Tibial artery (tissue), 4 donors: ENCODE data around the gene ZNF750.

Source experiments
- DNase-seq, 2 donors: peaks; one replicate each; pipeline ENCODE4 v3.0.0-alpha.2; 2019
- H3K27ac ChIP-seq, 2 donors: fragments of 200-600 bp; sonication (generic) in 1 of 2; 1 replicate in 1 of 2; 2 replicates in 1 of 2; pipeline ENCODE4 v1.5.1; 2018 to 2019; ENCODE audit warnings: mild to moderate bottlenecking in 1 of 2
- H3K27me3 ChIP-seq, 2 donors: fragments of 200-600 bp; sonication (generic) in 1 of 2; one replicate each; pipeline versions ENCODE4 v1.5.1 to v1.6.0; 2016 to 2019
- H3K36me3 ChIP-seq, 3 donors: fragments of 200-600 bp; sonication (generic) in 2 of 3; one replicate each; pipeline ENCODE4 v1.5.1; 2016 to 2019; ENCODE audit warnings: mild to moderate bottlenecking in 2 of 3
- H3K4me1 ChIP-seq, 4 donors: fragments of 200-600 bp; sonication (generic) in 2 of 4; 1 replicate in 3 of 4; 2 replicates in 1 of 4; pipeline ENCODE4 v1.5.1; 2016 to 2019
- H3K4me3 ChIP-seq, 2 donors: fragments of 200-600 bp; sonication (generic) in 1 of 2; 1 replicate in 1 of 2; 2 replicates in 1 of 2; pipeline ENCODE4 v1.5.1; 2018 to 2019; ENCODE audit warnings: mild to moderate bottlenecking in 2 of 2
- H3K9me3 ChIP-seq, 3 donors: fragments of 200-600 bp; sonication (generic) in 1 of 3; one replicate each; pipeline ENCODE4 v1.5.1; 2016 to 2019
- CTCF ChIP-seq, 2 experiments: fragments of 200-600 bp in 1 of 2; fragments of 450-650 bp in 1 of 2; IDR thresholded peaks; one replicate each; pipeline ENCODE4 v1.5.1; 2017 to 2019; ENCODE audit warnings: antibody characterized with exemption in 2 of 2, mild to moderate bottlenecking in 1 of 2, moderate library complexity in 1 of 2
- intact Hi-C: fragments of 100-400 bp; cut with DNase I; formaldehyde crosslinking; loops from one replicate; pipeline ENCODE4 v1.15.0; 2023; ENCODE audit warnings: low total_unique reads

Gene ZNF750

GRCh38 chr17:82821554-82821953 lies 18.3 kb downstream of the ZNF750 start:
- Histone ChIP-seq H3K36me3 (peaks cover 27 to 42% (median 35%) of the 10 kb centered on the region in 3 donors), H3K27me3 (no peaks in the 10 kb centered on the region), H3K4me1 (no peaks in the 10 kb centered on the region), H3K4me3 (no peak overlapping the region), H3K27ac (no peak overlapping the region), H3K9me3 (peaks cover 0 to 11% (median 9%) of the 10 kb centered on the region in 3 donors)
- no peak for DNase-seq
- TF ChIP-seq CTCF (IDR thresholded peaks at IDR 0.05): no peak
- intact Hi-C loops: no loop called here

GRCh38 chr17:82820278-82821251 lies 19.3 kb downstream of the ZNF750 start:
- no peak for DNase-seq
- peaks cover 0 to 11% (median 9%) of the 10 kb centered on the region in 3 donors for H3K9me3 ChIP-seq
- H3K27ac ChIP-seq: no peak overlapping the region
- no peak overlapping the region for H3K4me3 ChIP-seq
- H3K27me3 ChIP-seq: no peaks in the 10 kb centered on the region
- TF ChIP-seq CTCF (IDR thresholded peaks at IDR 0.05): no peak
- intact Hi-C loops: no loop called here
- no peaks in the 10 kb centered on the region for H3K4me1 ChIP-seq
- H3K36me3 ChIP-seq: peaks cover 27 to 52% (median 42%) of the 10 kb centered on the region in 3 donors

GRCh38 chr17:82817947-82818346 lies 21.9 kb downstream of the ZNF750 start:
- Histone ChIP-seq H3K9me3 (peaks cover 0 to 11% (median 9%) of the 10 kb centered on the region in 3 donors), H3K27ac (no peak overlapping the region), H3K36me3 (peaks cover 27 to 74% (median 65%) of the 10 kb centered on the region in 3 donors), H3K27me3 (no peaks in the 10 kb centered on the region), H3K4me3 (no peak overlapping the region), H3K4me1 (no peaks in the 10 kb centered on the region)
- DNase-seq: no peak
- intact Hi-C loops: no loop called here
- no peak for TF ChIP-seq CTCF (IDR thresholded peaks at IDR 0.05)

GRCh38 chr17:82816358-82816757 lies 23.5 kb downstream of the ZNF750 start:
- DNase-seq: no peak
- H3K36me3 ChIP-seq: peaks cover 21 to 80% (median 76%) of the 10 kb centered on the region in 3 donors
- no peaks in the 10 kb centered on the region for H3K4me1 ChIP-seq
- H3K4me3 ChIP-seq: no peak overlapping the region
- no peak for TF ChIP-seq CTCF (IDR thresholded peaks at IDR 0.05)
- H3K27me3 ChIP-seq: no peaks in the 10 kb centered on the region
- H3K27ac ChIP-seq: no peak overlapping the region
- intact Hi-C loops: no loop called here
- peaks cover 0 to 11% (median 9%) of the 10 kb centered on the region in 3 donors for H3K9me3 ChIP-seq

- Histone ChIP-seq H3K27me3 (no peaks in the 10 kb centered on the region), H3K4me1 (no peaks in the 10 kb centered on the region), H3K9me3 (peaks cover 0 to 10% (median 9%) of the 10 kb centered on the region in 3 donors), H3K27ac (no peak overlapping the region), H3K36me3 (peaks cover 21 to 84% (median 81%) of the 10 kb centered on the region in 3 donors), H3K4me3 (no peak overlapping the region)
- TF ChIP-seq CTCF (IDR thresholded peaks at IDR 0.05): no peak
- intact Hi-C loops: no loop called here
- DNase-seq: no peak
Observed at GRCh38 chr17:82815790-82816305, 24.0 kb downstream of the ZNF750 start.
